Measurements from ENCODE around the gene INPP5B. TPM values are rescaled to one million over a fixed set of nuclear protein-coding genes. Genes with fewer than 3 reads are reported as not detected.

INPP5B gene
- total and polyA plus RNA-seq, 2 of the 13 experiments (the other 11 are each of a cell fraction or from before 2014, with no cell fraction given): 9.0 to 9.8 TPM

DNA sequence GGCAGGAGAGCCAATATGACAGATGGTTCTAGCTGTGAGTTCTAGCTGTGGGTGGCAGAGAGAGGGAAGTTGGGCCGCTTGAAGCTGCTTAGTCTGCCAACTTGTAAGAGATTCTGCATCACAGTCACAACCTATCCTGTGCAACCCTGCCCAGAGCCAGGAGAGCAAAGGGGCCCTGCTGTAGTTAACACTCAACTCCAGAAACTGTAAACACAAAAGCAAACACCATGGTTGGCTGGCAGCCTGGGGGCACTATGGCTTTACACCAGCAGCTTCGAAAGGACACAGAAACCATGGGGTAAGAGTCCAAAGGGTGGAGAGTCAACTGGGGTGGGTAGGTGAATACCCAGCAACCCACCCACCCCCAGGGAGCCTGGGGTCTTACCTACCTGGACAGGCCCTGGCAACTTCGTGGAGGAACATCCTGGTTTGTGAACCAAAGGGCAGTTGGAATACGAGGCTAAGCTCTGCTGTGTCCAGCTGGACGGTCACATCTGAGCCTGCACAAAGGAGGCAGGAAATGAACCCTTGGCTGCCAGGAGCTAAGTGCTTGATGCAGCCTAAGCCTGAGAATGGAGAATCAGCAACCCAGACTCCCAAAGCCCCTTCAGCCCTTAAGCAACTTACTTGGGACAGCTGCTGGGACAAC, 6.4 kb downstream of the INPP5B start (continued):
- TF ChIP-seq, protein P1, sequence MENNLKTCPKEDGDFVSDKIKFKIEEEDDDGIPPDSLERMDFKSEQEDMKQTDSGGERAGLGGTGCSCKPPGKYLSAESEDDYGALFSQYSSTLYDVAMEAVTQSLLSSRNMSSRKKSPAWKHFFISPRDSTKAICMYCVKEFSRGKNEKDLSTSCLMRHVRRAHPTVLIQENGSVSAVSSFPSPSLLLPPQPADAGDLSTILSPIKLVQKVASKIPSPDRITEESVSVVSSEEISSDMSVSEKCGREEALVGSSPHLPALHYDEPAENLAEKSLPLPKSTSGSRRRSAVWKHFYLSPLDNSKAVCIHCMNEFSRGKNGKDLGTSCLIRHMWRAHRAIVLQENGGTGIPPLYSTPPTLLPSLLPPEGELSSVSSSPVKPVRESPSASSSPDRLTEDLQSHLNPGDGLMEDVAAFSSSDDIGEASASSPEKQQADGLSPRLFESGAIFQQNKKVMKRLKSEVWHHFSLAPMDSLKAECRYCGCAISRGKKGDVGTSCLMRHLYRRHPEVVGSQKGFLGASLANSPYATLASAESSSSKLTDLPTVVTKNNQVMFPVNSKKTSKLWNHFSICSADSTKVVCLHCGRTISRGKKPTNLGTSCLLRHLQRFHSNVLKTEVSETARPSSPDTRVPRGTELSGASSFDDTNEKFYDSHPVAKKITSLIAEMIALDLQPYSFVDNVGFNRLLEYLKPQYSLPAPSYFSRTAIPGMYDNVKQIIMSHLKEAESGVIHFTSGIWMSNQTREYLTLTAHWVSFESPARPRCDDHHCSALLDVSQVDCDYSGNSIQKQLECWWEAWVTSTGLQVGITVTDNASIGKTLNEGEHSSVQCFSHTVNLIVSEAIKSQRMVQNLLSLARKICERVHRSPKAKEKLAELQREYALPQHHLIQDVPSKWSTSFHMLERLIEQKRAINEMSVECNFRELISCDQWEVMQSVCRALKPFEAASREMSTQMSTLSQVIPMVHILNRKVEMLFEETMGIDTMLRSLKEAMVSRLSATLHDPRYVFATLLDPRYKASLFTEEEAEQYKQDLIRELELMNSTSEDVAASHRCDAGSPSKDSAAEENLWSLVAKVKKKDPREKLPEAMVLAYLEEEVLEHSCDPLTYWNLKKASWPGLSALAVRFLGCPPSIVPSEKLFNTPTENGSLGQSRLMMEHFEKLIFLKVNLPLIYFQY (CRISPR knock-in tag; IDR thresholded peaks at IDR 0.05; ENCODE audit: borderline replicate concordance): no peak
- no peak for TF ChIP-seq NFRKB (IDR thresholded peaks at IDR 0.05)
- TF ChIP-seq, protein P2, sequence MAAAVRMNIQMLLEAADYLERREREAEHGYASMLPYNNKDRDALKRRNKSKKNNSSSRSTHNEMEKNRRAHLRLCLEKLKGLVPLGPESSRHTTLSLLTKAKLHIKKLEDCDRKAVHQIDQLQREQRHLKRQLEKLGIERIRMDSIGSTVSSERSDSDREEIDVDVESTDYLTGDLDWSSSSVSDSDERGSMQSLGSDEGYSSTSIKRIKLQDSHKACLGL (CRISPR knock-in tag; IDR thresholded peaks at IDR 0.05): peak; percentile 49; the same call in 1 of the 2 replicates
- no peak for TF ChIP-seq FOXA1 (IDR thresholded peaks at IDR 0.05)
- TF ChIP-seq FOXA1 (CRISPR knock-in tag; IDR thresholded peaks at IDR 0.05): peak; percentile 39
- TF ChIP-seq, protein P3, sequence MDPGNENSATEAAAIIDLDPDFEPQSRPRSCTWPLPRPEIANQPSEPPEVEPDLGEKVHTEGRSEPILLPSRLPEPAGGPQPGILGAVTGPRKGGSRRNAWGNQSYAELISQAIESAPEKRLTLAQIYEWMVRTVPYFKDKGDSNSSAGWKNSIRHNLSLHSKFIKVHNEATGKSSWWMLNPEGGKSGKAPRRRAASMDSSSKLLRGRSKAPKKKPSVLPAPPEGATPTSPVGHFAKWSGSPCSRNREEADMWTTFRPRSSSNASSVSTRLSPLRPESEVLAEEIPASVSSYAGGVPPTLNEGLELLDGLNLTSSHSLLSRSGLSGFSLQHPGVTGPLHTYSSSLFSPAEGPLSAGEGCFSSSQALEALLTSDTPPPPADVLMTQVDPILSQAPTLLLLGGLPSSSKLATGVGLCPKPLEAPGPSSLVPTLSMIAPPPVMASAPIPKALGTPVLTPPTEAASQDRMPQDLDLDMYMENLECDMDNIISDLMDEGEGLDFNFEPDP (CRISPR knock-in tag; conservative IDR thresholded peaks at IDR 0.05): no peak
- TF ChIP-seq ZMYM4 (CRISPR knock-in tag; IDR thresholded peaks at IDR 0.05): no peak
- TF ChIP-seq REPIN1 (CRISPR knock-in tag; IDR thresholded peaks at IDR 0.05; ENCODE audit: borderline replicate concordance, low read depth): no peak
- no peak for TF ChIP-seq NFE2L1 (CRISPR knock-in tag; IDR thresholded peaks at IDR 0.05; ENCODE audit: borderline replicate concordance)
- peak; percentile 45; the same call in 1 of the 2 replicates for TF ChIP-seq SALL1 (CRISPR knock-in tag; IDR thresholded peaks at IDR 0.05)
- no peak for TF ChIP-seq ZBTB42 (CRISPR knock-in tag; IDR thresholded peaks at IDR 0.05)
- no peak for TF ChIP-seq NCOR1 (IDR thresholded peaks at IDR 0.05; ENCODE audit: borderline replicate concordance, low read length)
- TF ChIP-seq, protein P4, sequence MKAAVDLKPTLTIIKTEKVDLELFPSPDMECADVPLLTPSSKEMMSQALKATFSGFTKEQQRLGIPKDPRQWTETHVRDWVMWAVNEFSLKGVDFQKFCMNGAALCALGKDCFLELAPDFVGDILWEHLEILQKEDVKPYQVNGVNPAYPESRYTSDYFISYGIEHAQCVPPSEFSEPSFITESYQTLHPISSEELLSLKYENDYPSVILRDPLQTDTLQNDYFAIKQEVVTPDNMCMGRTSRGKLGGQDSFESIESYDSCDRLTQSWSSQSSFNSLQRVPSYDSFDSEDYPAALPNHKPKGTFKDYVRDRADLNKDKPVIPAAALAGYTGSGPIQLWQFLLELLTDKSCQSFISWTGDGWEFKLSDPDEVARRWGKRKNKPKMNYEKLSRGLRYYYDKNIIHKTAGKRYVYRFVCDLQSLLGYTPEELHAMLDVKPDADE (CRISPR knock-in tag; IDR thresholded peaks at IDR 0.05): no peak
- TF ChIP-seq, protein P5, sequence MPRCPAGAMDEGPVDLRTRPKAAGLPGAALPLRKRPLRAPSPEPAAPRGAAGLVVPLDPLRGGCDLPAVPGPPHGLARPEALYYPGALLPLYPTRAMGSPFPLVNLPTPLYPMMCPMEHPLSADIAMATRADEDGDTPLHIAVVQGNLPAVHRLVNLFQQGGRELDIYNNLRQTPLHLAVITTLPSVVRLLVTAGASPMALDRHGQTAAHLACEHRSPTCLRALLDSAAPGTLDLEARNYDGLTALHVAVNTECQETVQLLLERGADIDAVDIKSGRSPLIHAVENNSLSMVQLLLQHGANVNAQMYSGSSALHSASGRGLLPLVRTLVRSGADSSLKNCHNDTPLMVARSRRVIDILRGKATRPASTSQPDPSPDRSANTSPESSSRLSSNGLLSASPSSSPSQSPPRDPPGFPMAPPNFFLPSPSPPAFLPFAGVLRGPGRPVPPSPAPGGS (CRISPR knock-in tag; IDR thresholded peaks at IDR 0.05): no peak
- TF ChIP-seq YY1 (IDR thresholded peaks at IDR 0.05; ENCODE audit: insufficient read depth, insufficient replicate concordance, low read depth, low read length): no peak
- peak; percentile 34; the same call in 1 of the 2 replicates for TF ChIP-seq FOXK1 (CRISPR knock-in tag; IDR thresholded peaks at IDR 0.05; ENCODE audit: borderline replicate concordance, low read depth)
- no peak for TF ChIP-seq HNRNPUL1 (IDR thresholded peaks at IDR 0.05; ENCODE audit: low read depth, low read length)
- no peak for TF ChIP-seq JARID2 (CRISPR knock-in tag; IDR thresholded peaks at IDR 0.05; ENCODE audit: insufficient replicate concordance)
- TF ChIP-seq TMF1 (CRISPR knock-in tag; IDR thresholded peaks at IDR 0.05; ENCODE audit: low read depth): no peak
